WI38 (cell line): ENCODE data around the gene BAIAP3.
"Not testable (repeated sequence)": the region's sequence is repeated elsewhere in the genome, so short reads cannot be mapped to it uniquely, and the experiment has no call there.

Experiments used
- H3K4me3 ChIP-seq: 2 replicates; pipeline ENCODE4 v1.5.1; 2011; ENCODE audit warnings: low read depth, mild to moderate bottlenecking, control low read depth, low read length
- CTCF ChIP-seq: IDR thresholded peaks from 2 replicates; pipeline ENCODE4 v1.5.1; 2012; ENCODE audit warnings: low read depth, mild to moderate bottlenecking, control low read depth, low read length

BAIAP3 gene

DNA sequence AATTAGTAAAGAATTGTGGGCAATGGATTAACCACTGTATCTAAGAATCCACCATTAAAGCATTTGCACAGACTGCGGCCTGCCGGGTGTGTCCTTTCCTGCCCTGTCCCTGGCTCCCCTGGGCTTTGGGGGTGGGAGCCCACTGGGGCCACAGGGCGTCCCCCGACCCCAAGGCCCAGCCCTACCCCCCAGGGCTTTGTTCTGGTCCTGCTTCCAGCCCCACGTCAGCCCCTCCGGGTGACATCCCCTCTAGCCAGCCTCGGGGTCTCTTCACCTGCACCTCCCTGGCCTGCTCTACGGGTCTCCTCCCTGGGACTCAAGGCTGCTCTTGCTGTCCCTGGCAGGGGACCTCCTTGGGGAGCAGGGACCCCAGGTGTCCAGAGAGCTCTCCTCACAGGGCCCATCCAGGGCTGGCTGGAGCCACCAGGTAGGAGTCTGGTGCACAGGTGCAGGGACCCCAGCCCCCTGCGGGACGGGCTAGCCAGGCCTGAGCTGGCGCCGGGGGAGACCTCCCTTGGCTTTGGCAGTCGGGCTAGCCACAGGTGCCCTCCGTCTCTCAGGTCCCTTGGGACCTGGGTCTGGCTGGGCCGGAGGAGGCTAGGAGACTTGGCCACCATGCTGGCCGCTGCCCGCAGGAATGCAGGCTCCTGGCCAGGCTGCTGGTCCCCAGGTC lies 6.4 kb upstream of the BAIAP3 start:
- H3K4me3 ChIP-seq: no peak overlapping the region
- TF ChIP-seq CTCF: no peak

DNA sequence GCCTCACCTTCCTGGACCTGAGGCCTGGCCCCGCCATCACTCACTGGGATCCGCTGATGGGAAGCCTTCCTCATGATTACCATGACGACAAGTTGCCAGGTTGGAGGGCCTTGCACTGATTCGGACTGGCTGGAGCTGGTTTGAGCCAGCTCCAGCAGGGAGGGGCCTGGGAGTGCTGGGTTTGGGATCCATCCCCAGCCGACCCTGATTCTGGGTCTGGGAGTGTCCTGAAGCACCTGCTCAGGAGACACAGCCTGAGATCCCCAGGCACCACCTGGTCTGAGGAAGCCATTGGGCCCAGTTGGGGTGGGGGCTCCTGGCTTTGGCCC lies 5.9 kb upstream of the BAIAP3 start:
- no peak overlapping the region for H3K4me3 ChIP-seq
- no peak for TF ChIP-seq CTCF

GRCh38 chr16:1328136-1328535 lies 5.3 kb upstream of the BAIAP3 start:
- not testable (repeated sequence) for H3K4me3 ChIP-seq

DNA sequence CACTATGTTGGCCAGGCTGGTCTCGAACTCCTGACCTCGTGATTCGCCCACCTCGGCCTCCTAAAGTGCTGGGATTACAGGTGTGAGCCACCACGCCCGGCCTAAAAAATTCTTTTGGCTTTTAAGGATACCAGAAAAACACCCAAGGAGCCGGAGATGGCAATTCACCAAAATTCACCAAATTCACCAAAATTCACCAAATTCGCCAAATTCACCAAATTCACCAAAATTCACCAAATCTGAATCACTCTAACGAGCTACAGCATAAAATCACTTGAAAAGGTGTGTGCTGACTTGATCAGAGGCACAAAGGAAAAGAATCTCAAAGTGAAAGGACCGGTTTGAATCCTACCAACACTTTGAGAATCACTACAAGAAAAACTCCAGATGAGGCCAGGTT lies 4.5 kb upstream of the BAIAP3 start:
- H3K4me3 ChIP-seq: not testable (repeated sequence)

DNA sequence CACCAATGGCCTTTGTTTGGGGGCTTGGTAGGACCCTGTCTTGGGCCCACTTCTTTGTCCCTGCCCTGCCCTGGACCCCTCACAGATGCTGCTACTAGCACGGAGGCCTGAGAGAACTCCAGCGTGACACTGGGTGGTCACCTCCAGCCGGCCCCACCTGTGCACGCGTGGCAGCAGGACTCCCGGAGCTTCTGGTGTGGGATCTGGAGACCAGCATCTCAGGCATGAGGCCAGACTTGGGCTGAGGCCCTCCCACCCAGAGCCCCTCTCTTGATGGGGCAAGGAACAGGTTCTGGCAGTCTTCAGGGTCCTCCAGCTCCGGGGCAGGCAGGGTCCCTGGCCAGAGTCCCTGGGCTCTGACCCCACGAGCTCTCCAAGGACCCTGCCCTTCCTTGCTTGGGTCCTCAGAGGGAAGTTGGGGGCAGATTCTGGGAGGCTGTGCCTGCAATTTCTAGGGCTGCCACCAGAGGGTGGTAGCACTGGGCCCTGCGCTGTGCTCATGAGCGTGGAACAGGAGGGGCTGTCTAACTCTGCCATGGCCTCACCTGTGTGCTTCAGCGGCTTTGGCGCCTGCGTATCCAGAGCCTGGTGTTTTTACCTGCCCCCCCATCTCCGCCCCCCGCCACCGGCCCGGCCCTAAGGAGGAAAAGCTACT lies 3.1 kb upstream of the BAIAP3 start:
- TF ChIP-seq CTCF: peak; percentile 53
- no peak overlapping the region for H3K4me3 ChIP-seq

DNA sequence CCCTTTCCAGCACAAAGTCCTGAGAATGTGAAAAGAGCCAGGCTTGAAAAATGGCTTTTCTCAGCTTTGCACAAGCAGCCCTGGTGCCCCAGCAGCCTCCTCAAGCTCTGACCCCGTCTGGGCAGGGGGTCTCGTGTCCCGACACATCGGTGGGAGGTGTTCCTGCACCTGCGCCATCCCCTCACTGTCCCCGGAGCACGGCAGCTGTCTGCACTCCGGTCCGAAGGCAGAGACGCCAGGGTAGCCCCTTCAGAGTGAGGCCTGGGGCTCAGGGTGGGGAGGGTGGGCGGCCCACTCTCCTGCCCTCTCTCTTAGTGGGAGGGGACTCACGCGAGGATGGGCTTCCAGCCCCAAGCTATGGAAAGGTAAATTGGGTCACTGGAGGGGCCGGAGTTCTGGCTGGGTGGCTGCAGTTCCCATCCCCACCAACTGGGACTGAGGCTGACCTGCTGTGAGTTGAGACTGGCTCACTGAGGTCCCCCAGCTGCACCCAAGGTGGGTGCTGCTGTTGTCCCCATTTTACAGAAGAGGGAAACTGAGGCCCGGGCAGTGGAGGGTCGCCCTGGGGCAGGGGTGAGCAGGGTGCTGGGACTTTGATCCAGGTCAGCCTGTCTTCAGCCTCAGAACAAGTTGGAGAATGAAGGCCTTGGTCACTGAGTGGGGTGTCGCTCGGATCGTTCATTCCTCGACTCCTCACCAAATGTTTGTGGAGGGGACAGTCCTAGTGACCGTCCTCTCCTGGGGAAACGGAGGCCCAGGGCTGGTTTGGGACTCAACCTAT lies 2.3 kb upstream of the BAIAP3 start:
- TF ChIP-seq CTCF: no peak
- H3K4me3 ChIP-seq: peak overlapping the region; percentile 9; the same call in 1 of the 2 replicates

- H3K4me3 ChIP-seq: peak overlapping the region; percentile 9; the same call in 1 of the 2 replicates
- TF ChIP-seq CTCF: no peak
These were observed 1.5 kb upstream of the BAIAP3 start for GRCh38 chr16:1331712-1332617.
